Midbrain (tissue), 1 donor: ENCODE results near the gene ST6GALNAC4.

ENCODE experiments used
- DNase-seq: peaks from one replicate; lab custom pipeline; 2025; lab: John Stamatoyannopoulos, UW

ST6GALNAC4 gene

GRCh38 chr9:127947841-127948710 lies 31.2 kb upstream of the ST6GALNAC4 start:
- no peak for DNase-seq

GRCh38 chr9:127946728-127947127 lies 29.9 kb upstream of the ST6GALNAC4 start:
- DNase-seq, result no peak

- DNase-seq, result no peak
These were observed 29.1 kb upstream of the ST6GALNAC4 start for GRCh38 chr9:127945942-127946341.

GRCh38 chr9:127945338-127945737 lies 28.5 kb upstream of the ST6GALNAC4 start:
- no peak for DNase-seq

- no peak for DNase-seq
These were observed 27.9 kb upstream of the ST6GALNAC4 start for GRCh38 chr9:127944586-127945218.

- peak; percentile 86 for DNase-seq
These were observed 26.9 kb upstream of the ST6GALNAC4 start for GRCh38 chr9:127943731-127944144.

- DNase-seq, result no peak
These were observed 26.3 kb upstream of the ST6GALNAC4 start for GRCh38 chr9:127943011-127943662.

- DNase-seq, result peak; percentile 40
These were observed 25.6 kb upstream of the ST6GALNAC4 start for GRCh38 chr9:127942216-127943010.

GRCh38 chr9:127941961-127942215 lies 25.0 kb upstream of the ST6GALNAC4 start:
- DNase-seq, result no peak

DNA sequence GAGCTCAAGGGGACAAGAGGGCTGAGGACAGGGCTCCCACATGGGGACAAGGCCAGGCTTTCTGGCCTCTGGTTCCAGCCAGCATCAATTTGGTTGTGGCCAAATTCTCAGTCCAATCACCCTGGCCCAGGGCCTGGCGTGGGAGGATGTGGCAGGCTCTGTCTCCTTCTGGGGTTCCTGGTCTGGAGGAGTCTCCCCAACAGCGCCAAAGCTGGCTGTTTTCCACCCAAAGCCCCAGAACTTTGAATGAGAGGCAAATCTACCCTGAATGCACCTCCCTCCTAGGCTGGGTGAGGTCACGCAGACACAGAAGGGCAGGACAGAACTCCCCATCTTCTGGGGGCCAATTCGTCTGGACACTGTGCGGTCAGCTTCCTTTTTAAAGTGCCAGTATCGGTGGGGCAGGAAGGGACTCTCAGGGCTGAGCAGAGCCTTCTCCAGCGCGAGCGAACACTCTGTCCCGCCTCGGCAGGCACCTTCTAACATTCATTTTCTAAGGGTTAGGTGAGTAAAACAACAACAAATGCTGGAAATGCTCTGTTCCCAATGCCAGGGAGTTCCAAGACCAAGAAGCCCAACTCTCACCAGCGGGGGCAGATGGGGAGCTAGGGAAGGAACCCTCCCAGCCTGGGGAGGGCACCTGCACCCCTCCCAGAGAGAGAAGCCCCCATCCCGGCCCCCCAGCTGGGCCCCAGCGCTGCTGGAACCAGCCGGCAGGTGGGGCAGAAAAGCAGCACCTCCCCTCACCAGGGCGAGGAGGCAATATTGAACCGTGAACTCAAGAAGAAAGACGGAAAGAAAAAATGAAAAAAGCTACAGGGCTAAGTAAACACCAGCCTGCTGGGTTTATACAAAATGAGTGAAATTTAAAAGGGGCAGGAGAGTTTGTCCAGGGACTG lies 24.5 kb upstream of the ST6GALNAC4 start:
- DNase-seq, result no peak

DNA sequence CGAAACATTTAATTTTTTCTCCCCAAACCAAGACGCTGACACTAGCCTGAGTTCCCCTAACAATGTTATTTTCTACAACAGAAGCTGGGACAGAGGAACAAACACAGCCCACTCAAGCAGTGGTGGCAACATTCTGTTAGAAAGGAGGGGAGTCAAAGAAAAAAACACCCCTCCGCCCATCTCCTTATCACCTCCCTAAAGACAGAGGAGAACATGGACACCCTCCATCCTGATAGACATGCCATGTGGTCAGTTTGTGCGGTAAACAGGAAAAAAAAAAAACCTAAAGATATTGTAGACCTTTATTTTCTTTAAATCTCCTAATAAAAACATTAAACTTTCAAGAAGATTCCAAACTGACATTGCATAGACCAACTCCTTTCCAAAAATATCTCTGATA lies 23.8 kb upstream of the ST6GALNAC4 start:
- no peak for DNase-seq

- no peak for DNase-seq
These were observed 21.5 kb upstream of the ST6GALNAC4 start for GRCh38 chr9:127938298-127938690.

GRCh38 chr9:127937388-127938297 lies 20.8 kb upstream of the ST6GALNAC4 start, which contains the start of gene DPM2:
DPM2 (minus strand) TSS chr9:127937854; CDS start chr9:127937820, 34 bp downstream.
- peak; percentile 86 for DNase-seq

- DNase-seq, result no peak
These were observed 20.2 kb upstream of the ST6GALNAC4 start for GRCh38 chr9:127937056-127937387.

- no peak for DNase-seq
These were observed 19.6 kb upstream of the ST6GALNAC4 start for GRCh38 chr9:127936347-127936852.

DNA sequence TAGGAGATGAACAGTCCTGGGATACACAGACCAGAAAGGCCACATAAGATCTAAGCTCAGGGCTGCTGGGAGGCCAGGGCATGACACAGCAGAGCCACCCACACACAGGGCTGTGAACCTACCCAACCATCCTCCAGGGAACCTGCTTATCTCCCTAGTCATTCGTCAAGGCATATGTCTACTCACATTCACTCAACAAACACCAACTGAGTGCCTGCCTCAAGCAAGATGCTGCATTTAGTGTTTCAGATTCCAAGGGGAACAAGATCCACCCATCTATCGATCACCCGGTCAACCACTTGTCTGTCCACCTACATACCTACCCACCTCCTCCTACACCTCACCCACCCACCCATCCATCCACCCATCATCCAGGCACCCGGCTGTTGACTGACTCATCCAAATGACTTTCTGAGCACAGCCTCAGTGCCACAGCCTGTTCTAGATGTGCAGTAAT lies 19.0 kb upstream of the ST6GALNAC4 start:
- no peak for DNase-seq

- DNase-seq, result no peak
These were observed 18.1 kb upstream of the ST6GALNAC4 start for GRCh38 chr9:127934986-127935385.

- DNase-seq, result no peak
These were observed 17.4 kb upstream of the ST6GALNAC4 start for GRCh38 chr9:127934248-127934647.

- DNase-seq, result no peak
These were observed 14.4 kb upstream of the ST6GALNAC4 start for GRCh38 chr9:127931092-127931881.
